ENCODE results near the gene NELL2.

NELL2 gene

DNA sequence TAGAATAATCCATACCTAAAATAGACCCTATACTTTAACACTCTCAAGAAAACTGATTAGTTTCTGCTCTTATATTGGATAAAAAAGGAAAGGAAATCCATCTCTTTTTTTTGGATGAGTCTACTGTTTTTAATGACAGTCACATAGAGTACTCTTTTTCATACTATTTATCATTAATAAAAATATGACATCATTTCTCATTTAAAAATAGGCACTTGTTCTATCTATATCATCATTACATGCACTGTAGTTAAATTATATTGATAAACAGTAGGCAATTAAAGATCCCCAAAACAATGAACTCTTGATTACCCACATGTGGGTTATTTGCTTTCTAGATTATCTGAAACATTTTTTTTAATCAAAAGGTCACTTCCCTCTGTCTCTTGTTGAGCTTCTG, 338.8 kb downstream of the NELL2 start:
- DNase-seq (ENCODE audit: low read depth in 2 of 2), result no peak

DNA sequence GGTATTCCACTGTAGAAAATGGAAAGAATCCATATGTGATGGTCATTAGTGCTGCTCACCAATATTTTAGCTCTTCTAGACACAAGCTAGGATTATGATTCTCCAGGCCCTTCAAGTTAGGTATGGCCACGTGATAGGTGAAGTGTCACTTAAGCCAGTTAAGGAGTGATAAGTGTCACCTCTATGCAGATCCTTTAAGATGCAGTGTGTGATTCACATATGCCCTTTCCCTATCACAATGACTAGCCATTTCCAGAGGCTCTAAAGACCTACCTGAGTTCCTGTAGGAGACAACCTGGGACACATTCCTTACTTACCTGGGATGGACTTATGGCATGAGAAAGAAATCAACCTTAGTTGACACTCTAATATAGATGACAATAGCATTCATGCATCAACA, 343.2 kb downstream of the NELL2 start:
- no peak for DNase-seq (ENCODE audit: low read depth in 2 of 2)

DNA sequence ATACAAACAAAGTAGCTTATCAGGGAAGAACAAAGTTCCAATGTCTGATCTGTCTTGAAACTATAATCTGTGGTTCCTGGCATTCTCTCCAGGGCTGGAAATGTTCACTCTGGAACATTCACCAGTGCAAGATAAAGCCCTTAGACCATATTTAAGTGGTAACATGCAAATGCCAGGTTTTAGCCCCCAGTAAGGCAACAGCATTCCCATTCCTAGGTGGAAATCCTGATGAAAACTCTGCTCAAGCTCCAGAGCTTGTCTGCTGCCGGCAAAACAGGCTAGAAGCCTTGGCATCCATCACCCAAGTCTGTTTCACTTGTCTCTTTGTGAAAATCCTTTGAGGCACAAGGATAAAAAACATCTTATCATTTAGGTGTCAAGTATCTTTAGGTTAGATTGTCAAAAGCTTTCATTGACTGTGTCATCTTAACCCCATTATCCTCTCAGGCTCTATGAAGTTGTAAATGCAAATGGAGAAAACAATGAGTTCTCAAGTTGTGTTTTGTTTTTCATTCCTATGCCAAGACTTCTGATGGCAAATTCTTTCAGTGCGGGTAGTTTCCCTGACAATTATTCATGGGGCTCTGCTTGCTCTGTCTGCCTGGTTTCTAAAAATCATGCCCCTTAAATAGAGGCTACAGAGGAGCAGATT, 344.7 kb downstream of the NELL2 start:
- DNase-seq (ENCODE audit: low read depth in 2 of 2), result no peak

DNA sequence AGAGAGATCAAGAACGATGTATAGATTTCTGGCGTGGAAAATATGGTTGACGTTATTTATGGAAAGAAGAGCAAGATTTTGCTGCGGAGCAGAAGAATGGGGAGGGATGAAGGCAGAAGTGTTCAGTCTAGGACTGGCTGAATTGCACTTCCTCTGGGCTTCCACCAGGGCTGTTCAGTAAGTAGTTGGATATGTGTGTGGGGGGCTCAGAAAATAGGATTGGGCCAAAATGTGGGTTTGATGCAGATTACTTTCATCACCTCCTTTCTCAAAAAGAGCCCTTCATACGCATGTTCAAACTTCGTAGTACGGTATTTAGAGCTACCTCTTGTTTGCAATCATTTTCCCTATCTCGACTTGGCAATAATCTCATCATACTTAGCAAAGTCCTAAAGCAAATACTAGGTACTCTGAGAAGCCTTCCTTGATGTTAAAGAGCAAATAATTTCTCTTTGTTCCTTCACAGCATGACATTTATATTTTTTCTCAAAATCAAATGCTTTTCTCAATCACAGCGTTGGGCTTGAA, 349.4 kb downstream of the NELL2 start:
- no peak for DNase-seq (ENCODE audit: low read depth in 2 of 2)

DNA sequence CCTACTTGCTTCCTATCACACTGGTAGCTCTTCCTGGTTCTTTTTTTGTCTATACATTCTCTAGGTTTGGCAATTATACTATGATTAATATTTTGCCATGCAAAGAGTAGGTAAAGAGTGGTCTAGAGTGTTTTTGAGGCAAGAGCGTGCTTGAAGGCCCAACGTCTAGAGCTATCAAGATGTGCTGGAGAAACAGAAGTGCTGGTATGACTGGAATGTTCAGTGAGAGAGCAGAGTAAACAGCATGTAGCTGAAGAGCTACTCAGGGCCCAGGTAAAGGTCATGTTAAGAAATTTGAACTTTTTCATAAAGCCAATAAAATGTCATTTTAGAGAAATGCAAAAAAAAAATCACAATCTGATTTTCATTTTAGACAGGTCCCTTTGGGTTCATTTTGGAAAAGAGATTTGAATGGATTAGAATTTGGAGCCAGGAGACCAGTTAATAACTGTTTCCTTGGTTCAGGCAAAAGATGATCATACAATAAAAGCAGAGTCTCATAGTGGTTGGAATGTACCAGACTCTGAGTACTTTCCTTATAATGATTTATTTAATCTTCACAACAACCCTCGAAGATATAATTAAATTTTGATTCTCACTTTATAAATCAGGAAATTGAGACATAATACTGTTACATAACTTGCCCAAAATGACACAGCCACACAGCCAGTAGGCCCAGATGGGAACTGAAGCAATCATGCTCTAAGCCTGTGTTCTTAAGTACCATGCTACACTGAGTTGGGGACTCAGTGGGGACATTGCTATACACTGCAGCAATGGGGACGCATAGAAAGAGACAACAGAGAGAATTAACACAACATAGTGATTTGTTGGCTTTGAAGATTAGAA, 350.1 kb downstream of the NELL2 start:
- DNase-seq (ENCODE audit: low read depth in 2 of 2), result no peak

DNA sequence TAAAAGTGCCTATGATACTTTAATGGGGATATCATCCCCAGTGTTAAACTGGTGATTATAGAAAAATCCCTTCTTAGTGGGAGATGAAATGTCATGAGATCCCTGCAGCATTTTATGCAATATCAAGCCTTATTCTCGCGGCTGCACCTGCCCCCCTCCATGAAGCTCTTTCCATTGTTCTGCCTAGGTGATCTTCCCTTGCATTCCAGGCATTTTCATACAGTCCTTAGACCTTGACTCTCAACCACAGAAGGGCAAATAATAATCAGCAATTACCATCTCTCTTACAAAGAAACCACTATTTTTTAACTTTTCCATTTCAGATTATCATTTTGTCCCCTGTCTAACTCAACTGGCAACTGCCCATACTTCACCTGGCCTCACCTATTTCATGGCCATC, 352.3 kb downstream of the NELL2 start:
- no peak for DNase-seq (ENCODE audit: low read depth in 2 of 2)

DNA sequence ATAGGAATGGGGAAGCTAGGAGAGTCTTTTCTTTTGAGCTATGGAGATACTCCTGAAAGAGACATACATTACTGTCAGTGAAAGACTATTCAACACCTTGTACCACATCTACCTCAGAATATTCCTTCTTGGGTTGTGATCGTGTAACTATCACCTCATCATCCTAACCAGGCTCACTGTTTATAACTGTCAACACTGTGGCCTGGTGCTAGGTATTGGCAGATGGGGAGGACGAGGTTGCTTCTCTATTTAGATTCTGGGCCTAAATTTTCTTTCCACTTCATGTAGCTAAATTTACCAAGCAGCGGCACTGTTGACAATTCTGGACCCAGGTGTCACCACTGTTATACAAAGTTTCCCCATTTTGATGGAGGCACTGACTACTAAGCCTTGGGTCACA, 354.4 kb downstream of the NELL2 start:
- DNase-seq (ENCODE audit: low read depth in 2 of 2), result no peak

DNA sequence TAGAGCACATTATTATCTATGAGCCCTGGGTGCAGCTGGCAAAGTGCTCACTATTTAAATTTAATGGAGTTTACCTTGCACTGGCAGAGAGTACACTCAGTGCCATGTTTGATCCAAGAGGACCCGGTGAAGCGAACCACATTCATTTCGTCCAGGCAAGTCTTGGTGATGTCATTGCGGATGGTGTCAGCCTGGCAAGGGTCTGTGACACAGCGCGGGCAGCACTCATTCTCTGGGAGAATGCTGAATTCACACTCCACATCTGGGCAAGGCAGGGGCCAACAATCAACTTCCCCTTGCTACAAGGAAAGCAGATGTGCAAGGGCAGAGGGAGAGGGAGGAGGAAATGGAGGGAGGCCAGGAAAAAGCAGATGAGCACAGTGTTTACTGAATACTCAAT, 356.2 kb downstream of the NELL2 start:
- DNase-seq (ENCODE audit: low read depth in 2 of 2), result no peak

DNA sequence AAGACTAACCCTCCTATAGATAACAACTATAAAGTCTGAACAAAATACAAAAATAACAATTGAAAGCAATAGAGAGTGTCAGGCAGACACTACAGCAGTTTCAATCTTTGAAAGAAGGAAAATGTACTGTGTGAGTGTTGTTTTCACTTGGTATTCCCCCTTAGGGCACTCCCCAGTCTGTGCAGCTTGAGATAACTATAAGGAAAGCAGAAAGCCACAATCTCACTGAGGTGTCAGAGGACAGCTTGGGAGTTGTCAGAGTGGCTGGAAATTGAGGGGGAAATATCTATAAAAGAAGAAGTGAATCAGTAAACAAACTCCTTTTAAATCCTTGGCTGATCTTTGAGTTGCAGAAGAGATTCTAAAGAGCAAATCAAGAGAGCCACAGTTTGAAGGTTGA, 364.8 kb downstream of the NELL2 start:
- DNase-seq (ENCODE audit: low read depth in 2 of 2), result no peak

DNA sequence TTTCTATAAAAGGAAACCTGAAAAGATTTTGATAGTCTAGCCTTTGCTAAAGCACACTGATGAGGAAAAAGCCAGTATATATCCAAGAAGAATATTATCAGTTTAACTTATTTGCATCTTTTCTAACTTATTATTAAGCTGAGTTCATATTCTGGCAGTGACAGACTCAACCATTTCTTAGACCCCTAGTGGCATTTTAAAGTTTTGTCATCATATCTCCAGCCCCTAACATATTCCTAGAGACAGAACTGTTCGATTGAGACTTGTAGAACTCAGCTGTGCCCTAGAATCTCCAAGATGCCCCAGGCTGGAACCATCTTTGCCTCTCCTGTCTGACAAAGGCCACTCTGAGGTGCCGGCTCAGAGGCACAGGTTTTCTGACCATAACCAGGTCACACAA, 365.6 kb downstream of the NELL2 start:
- DNase-seq (ENCODE audit: low read depth in 2 of 2), result no peak

DNA sequence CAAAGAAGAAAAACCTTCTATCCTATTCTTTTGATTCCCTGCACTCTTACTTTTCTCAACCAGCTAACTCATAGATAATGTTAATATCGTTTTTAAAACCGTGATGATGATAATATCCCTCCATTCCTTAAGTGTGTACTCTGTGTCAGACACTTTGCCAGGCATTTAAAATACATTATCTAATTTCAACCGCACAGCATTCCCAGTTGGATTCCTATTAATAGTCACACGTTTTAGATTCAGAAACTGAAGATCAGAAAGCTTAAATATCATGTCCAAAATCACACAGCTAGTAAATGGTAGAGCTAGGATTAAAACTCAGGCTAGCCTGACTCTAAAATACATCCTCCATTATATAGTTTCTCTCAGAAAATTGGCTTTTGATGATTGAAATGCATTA, 366.0 kb downstream of the NELL2 start:
- no peak for DNase-seq (ENCODE audit: low read depth in 2 of 2)

DNA sequence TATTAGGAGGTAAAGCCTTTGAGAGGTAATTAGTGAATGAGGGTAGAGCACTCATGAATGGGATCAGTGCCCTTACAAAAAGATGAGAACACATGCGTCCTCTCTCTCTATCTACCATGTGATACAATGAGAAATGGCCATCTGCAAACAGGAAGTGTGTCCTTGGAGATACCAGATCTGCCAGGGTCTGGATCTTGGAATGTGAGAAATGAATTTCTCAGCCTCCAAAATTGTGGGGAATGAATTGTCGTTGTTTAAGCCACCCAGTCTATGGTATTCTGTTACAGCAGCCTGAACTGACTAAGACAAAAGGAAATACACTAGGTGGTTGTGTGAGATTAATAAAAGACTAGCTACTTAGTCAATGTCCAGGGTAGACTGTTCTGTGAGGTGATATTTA, 366.6 kb downstream of the NELL2 start:
- DNase-seq (ENCODE audit: low read depth in 2 of 2), result no peak

DNA sequence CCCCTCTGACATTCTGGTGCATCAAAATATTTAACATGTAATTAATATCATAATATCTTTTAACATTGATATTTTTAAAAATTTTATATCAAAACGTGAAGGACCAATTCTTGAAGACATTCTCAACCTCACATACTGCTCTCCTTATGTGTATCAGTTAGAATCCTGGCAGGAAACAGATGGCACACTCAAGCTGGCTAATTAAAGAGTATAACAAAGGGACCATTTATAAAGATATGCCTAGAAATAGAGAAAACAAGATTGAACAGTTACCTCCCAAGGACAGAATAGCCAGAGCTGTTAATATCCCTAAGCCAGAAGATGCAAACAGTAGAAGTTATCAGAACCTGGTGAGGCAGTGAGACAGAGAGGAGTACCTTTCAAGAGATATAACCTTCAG, 368.7 kb downstream of the NELL2 start:
- no peak for DNase-seq (ENCODE audit: low read depth in 2 of 2)

DNA sequence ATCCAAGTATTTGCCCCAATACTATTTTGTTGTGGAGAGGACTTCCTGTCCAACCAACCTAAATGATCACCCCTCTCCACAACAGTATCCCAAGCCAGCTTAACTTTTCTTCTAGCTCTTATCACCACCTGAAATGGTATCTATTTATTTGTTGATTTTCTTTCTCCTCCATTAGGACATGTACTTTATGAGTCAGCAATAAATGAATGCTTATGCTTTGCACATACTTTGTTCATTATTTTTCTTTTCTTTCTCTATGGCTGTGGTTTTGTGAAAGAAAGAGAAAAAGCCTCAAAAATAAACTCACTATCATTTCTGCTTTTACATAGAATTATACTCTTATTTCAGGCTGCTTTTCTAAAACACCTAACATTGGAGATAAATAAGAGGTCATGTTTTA, 371.3 kb downstream of the NELL2 start:
- DNase-seq (ENCODE audit: low read depth in 2 of 2), result no peak

DNA sequence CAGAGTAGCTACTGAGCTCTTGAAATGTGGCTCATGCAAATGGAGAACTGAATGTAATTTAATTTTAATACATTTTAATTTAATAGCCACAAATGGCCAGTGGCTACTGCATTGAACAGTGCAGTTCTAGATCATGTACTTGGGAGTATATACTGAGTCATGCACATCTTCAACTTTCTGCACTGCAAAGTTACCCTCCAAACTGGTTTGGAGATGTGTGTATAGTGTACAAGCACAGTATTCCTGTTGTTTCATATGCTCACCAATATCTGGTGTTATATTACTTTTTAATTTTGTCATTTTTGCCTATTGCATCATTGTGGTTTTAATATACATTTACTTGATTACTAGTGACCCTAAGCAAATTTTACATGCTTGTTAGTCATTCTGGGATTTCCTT, 372.8 kb downstream of the NELL2 start:
- DNase-seq (ENCODE audit: low read depth in 2 of 2), result no peak

DNA sequence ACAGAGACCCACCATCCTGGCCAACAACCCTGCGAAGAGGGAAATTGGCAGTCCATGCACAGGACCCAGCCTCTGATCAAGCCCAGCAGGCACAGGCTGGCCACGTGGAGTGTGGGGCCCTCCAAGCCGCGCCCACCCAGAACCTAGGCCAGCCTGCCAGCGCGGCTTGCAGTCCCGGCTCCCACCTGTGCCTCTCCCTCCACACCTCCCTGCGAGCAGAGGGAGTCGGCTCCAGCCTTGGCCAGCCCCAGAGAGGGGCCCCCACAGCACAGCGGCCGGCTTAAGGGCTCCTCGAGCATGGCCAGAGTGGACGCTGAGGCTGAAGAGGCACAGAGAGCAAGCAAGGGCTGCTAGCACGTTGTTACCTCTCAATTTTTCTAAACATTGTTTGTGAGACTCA, 373.4 kb downstream of the NELL2 start:
- no peak for DNase-seq (ENCODE audit: low read depth in 2 of 2)

DNA sequence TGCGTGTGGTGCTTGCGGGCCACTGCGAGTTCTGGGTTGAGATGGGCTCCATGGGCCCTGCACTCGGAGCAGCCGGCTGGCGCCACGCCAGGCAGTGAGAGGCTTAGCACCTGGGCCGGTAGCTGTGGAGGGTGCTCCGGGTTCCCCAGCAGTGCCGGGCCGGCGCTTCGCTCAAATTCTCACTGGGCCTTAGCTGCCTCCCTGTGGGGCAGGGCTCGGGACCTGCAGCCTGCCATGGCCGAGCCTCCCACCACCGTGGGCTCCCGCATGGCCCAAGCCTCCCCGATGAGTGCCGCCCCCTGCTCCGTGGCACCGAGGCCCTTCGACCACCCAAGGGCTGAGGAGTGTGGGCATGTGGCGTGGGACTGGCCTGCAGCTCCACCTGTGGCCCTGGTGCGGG, 375.7 kb downstream of the NELL2 start:
- DNase-seq (ENCODE audit: low read depth in 2 of 2), result no peak

DNA sequence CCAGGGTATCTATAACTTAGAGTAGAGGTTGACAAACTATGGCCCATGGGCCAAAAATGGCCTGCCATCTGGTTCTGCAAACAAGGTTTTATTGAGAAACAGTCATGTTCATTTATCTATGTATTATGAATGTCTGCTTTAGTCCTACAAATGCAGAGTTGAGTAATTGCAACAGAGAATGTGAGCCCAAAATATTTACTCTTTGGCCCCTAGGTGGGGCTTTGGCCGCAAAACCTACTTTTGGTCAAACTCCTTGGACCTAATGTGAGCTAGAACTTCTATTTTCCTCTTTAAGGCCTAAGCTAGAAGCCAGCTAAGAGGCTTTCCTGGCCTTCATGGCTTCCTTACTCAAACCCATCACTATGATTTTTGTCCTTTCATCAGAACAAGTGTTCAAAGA, 379.1 kb downstream of the NELL2 start:
- no peak for DNase-seq (ENCODE audit: low read depth in 2 of 2)

DNA sequence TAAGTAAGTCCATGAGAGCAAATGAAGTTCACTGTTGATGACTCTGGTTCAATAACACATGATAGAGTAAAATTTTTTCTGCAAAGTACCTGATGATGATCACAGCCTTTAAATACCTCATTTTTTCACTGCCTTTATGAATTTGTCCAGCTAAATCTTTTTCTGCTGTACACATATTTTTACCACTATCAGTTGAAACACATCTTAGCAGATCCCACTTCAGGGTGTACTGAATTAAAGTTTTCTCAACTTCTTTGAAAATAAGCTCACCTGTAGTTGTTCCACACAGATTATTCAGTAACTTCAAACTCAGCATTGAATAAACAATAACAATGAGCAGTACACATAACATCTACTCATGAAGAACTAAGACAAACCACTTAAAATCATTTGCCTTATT, 385.9 kb downstream of the NELL2 start:
- no peak for DNase-seq (ENCODE audit: low read depth in 2 of 2)

DNA sequence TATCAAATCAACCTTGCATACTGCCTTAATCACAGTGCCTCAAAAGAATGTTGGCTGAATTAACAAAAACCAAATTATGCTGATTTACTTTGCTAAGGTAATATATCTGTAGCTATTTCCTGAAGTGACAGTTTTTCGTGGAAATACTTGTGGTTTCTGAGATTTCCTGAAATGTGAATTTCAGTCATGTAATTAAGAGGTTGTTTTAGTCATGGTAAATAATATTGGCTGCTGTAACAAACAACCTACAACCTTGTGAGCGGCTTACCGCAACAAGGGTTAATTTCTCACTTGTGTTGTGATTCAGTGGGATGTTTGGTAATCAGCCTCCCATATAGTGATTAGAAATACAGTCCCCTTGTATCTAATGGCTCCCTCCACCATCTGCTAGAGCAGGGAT, 387.9 kb downstream of the NELL2 start:
- no peak for DNase-seq (ENCODE audit: low read depth in 2 of 2)

DNA sequence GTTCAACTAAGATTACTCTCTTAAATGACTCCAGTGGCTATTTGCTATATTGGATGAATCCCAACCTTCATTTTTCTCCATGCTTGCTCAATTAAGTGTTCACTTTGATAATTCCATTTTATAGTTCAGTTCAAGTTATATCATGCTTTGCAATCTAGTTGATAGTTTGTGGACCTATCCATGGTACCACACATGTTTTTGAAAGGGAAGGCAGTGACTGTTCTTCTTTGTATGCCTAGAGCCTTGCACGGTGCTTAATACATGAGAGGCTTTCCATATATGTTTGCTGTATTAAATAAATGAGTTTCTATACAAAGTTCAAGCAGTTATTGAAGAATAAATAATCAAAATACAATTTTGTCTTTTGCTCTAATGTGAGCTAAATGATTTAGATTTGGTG, 391.3 kb downstream of the NELL2 start:
- DNase-seq (ENCODE audit: low read depth in 2 of 2), result no peak

DNA sequence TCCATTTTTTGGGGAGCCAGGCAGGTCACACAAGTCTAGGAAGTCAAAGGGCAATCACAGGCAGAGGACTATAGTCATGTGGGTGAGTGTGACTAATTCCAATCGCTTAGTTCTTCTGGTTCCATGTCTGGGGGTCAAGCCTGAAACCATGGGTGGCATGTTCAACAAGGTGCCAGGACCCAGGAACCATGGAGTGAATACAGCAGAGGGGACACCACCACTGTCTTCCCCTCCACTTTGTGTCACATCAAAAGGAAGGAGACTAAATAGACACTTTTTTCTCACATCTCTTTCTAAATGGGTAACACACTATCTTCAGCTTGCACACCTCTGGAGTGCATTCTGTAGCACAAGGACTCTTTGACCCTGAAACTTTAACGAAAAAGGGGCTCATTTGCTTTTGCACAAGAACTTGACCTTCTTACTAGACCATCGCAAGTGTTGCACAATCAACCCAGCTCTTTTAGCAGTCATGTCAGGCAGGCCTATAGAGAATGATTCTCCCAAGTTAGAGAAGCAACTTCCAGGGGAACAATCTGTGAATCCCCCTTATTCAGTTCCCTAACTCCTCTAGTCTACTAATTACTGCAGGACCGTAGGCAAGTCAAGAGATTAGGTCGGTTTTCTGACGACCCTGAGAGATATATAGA, 398.7 kb downstream of the NELL2 start:
- DNase-seq (ENCODE audit: low read depth in 2 of 2), result no peak

DNA sequence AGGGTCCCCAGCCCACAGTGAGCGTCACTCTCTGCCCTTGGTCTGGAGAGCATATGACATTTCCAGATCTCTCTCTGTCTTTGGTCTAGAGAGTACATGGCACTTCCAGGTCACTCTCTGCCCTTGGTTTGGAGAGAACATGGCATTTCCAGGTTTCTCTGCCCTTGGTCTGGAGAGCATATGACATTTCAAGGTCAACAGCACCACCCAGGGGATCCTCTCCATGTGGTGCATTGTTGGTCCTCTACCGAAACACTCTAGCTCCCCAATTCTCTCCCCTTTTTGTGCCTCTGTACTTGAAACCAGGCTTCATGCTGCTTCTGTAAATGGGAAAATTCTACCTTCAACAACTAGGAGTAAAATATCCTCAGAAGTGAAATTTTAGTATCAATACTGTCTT, 399.4 kb downstream of the NELL2 start:
- DNase-seq (ENCODE audit: low read depth in 2 of 2), result no peak

Data from stimulated activated CD8-positive, alpha-beta memory T cell treated with anti-CD3 and anti-CD28 coated beads, Interleukin-15, amount 100 ng/mL, for 48 hours (primary cell).